GM19324 (cell line): ENCODE measurements around the gene RASL11A.
A peak's percentile ranks its signal among the peaks of the same experiment; 100 is the strongest.

Experiments used
- ATAC-seq: cut with Tn5 transposase; IDR thresholded peaks from one replicate; pipeline ENCODE4 v1.9.1; 2021; ENCODE audit warnings: mild to moderate bottlenecking, moderate library complexity; ENCODE audit not compliant: unreplicated experiment, low FRiP score

The RASL11A gene, protein sequence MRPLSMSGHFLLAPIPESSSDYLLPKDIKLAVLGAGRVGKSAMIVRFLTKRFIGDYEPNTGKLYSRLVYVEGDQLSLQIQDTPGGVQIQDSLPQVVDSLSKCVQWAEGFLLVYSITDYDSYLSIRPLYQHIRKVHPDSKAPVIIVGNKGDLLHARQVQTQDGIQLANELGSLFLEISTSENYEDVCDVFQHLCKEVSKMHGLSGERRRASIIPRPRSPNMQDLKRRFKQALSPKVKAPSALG

DNA sequence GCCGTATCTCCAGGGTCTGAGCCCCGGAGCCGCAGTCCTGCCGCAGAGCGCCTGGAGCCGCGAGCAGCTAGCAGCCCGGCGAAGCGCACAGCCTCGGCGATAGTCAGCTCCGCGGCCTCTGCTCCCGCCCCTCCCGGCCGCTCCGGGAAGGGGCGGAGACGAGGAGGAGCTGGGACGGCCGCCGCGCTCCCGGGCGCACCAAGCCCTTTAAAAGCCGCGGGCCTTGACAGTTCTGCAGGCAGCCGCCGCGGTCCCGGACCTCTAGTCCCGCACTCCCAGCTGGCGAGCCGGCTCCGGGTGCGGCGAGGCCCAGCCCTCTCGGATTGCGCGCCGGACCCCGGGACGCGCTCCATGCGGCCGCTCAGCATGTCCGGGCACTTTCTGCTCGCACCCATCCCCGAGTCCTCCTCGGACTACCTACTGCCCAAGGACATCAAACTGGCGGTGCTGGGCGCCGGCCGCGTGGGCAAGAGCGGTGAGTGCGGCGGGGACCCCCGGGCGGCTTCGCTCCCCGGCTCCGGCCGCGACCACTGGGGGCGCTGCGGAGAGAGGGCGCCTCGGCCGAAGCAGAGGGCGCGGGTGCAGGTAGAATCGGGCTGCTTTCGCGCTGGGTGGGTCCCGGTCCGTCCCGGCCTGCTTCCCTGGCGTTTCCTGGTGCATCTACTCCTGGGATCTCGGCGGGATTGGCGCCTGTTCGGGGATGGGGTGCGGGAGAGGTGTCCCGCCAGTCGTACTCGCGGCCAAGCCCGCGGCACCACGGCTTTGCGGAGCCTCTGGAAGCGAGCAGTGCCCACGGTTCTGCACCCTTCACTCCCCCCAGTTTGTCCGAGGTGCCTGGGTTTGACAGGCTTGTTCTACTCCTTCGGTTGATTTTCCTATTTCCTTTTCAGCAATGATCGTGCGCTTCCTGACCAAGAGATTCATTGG, at the start of gene RASL11A:
RASL11A (plus strand) TSS at position 237 of the 927 bp plus-strand sequence; CDS start at position 352, 115 bp downstream.
- peak; percentile 89 for ATAC-seq

DNA sequence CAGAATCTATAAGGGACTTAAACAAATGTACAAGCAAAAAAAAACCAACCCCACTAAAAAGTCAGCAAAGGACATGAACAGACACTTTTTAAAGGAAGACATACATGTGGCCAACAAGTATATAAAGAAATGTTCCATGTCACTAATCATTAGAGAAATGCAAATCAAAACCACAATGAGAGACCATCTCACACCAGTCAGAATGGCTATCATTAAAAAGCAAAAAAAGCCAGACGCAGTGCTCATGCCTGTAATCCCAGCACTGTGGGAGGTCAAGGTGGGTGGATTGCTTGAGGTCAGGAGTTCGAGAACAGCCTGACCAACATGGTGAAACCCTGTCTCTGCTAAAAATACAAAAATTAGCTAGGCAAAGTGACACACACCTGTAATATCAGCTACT, 48.5 kb upstream of the RASL11A start:
- ATAC-seq = peak; percentile 63

DNA sequence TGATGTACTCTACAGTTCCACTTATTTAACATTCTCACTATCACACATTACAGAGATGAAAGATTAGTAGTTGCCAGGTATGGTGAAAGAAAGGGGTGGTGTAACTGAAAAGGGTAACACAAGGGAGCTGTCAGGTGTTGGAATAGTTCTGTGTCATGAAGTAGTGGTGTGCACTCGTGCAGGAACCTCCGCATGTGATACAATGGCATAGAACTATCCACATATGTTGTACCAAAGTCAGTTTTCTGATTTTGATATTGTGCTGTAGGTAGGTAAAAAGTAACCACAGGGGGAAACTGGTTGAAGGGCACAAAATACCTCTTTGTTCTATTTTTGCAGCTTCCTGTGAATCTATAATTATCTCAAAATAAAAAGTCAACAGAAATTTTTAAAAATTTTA, 43.6 kb upstream of the RASL11A start:
- ATAC-seq = no peak

DNA sequence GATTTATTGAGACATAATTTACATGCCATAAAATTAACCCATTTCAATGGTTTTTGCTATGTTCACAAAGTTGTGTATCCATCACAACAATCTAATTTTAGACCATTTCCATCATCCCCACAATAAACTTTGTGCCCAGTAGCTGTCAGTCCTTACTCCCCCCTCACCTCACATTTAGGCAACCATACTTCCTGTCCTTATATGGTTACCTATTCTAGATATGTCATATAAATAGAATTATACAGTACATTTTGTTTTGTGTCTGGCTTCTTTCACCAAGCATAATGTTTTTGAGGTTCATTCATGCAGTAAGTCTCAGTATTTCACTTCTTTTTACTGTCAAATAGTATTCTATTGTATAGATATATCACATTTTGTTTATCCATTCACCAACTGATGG, 42.5 kb upstream of the RASL11A start:
- no peak for ATAC-seq

DNA sequence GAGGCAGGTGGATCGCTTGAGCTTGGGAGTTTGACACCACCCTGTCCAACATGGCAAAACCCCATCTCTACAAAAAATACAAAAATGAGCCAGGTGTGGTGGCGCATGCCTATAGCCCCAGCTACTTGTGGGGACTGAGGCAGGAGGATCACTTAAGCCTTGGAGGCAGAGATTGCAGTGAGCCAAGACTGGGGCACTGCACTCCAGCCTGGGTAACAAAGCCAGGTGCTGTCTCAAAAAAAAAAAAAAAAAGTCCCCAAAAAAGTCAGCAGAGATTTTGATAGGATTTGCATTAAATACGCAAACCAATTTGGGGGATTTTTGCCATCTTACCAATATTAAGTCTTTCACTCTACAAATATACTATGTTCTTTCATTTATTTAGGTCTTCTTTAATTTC, 41.0 kb upstream of the RASL11A start:
- ATAC-seq = no peak

DNA sequence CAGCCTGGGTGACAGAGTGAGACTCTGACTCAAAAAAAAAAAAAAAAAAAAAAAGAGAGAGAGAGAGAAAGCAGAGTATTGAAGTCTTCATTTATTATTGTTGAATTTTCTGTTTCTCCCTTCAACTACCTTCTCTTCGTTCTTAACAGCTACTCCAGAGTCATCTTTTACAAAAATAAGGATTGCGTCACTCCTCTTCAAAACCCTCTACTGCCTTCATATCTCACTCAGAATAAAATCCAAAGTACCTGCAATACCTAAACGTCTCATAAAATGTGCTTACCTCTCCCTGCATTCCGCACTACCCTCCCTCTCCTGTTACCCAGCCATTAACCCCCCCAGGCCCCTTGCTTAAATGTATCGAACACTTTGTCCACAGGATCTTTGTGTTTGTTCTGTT, 36.7 kb upstream of the RASL11A start:
- no peak for ATAC-seq

DNA sequence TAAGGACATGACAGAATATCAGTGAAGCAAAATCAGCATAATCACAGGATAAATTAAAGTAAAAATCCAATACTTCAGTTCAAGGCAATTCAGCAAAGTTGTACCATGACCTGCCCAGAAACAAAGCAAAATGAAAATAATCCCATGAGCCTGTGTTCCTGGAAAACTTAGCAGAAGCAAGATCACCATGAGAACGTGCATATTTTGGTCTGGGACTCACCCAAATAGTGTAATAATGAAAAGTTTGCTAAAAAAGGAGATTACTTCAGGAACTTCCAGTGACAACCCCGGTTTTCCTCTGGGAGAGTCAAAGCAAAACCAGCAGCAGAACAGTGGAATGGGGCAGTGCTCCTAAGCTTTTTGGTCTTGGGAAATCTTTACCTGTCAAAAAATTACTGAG, 34.2 kb upstream of the RASL11A start:
- no peak for ATAC-seq

DNA sequence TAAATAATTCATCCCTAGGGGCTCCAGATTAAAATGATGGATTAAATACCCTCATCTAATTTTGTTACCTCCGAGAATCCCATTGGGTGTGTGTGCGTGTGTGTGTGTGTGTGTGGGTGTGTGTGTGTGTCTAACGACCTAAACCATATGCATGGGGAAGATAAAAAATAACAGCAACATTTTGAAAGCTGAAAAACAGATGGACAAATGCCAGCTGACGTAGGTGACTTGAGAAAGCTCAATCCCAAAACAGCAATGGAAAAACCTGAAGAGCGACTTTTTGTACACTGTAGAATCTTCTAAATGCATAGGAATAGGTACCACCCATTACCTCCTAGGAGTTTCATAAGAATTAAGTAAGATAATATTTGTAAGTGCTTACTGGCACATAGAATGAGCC, 27.9 kb upstream of the RASL11A start:
- ATAC-seq = no peak

DNA sequence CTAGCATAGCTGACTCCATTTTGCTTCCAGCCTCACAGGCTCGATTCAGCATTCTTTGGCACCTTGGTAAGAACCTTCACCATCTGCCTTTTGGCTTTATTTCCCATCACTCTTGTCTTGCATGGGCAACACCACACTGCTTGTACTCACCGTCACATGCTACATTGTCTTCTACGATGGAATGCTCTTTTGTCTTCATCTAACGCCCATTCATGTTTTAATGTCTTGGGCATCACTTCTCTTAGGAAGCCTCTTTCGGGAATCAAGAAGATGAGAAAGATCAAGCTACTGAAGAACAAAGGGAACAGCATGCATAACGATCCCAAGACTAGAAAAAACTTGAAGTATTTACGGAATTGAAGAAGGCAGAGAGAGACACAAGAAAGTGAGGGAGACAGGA, 25.0 kb upstream of the RASL11A start:
- no peak for ATAC-seq

DNA sequence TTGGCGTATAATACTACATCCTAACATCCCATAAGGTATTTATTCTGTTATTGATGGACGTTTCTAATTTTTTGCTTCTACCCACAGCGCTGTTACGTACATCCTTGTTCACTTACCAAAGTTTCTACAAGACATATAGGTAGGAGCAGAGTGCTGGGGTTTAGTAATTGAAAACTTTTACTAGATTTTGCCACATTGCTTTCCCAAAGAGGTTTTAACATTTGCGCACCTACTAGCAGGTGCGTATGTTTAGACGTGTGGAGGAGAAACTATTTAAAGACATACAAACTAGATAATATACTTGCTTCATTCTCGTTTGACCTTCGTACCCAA, 19.8 kb upstream of the RASL11A start:
- no peak for ATAC-seq

DNA sequence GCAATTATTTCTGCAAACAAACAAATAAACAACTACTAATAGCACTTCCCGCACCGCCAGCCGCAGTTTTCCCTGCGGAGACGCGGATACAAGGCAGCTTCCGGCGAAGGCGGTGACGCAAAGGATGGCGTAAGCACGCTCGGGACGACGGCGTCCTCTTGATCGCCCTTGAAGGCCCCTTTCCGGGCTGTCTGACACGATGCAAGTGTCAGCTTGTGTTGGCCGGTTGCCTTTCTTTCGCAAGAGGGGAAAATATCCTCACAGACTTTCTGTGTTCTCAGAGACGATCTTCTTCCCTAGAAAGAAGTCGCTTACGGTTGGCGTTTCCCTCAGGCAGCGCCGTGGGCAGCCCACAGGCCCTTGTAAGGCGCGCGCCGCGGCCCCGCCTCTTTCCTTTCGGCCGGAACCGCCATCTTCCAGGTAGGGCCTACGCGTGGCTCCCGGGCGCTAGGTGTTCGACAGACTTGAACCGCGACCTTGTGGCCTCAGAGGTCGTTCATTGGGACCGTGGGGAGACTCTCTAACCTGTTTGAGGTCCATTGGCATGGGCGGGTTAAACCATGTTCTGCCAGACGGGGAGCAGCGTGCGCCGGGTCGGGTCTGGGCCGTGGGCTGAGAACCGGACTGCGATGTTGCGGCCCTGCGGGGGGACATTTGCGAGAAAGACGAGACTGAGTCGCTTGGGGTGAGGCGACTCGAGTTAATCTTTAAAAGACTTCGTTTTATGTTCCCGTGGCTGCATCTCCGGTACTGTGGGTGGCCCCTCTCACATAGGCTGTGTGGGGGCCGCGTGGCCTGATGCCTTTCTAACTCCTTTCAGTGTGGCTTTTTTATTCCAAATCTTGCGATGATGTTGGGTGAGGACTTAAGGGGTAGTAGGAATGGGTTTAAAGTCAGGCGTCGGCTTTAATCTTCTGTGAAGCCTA, 19.2 kb upstream of the RASL11A start, which contains the start of gene RPL21:
RPL21 (plus strand) TSS at position 393 of the 926 bp plus-strand sequence. CDS start 2,219 bp downstream, outside the sequence.
- peak; percentile 92 for ATAC-seq

DNA sequence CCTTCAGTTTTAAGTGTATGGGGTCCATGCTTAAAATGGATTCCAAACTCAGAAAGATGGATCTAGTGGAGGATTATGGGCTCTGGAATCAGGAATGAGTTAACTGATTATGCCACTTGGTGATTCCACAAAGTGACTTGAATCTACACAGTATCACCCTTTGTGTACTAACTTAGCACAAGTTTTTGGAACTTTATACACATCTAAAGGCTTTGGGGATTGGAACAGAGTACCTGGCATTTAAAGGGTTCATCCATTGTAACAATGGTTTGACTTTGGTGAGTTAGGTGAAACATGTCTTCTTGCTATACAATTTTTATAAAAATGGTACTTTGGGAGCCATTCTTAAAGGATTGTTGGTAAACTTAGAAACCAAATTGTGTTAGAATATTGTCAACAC, 18.2 kb upstream of the RASL11A start:
- ATAC-seq = no peak

DNA sequence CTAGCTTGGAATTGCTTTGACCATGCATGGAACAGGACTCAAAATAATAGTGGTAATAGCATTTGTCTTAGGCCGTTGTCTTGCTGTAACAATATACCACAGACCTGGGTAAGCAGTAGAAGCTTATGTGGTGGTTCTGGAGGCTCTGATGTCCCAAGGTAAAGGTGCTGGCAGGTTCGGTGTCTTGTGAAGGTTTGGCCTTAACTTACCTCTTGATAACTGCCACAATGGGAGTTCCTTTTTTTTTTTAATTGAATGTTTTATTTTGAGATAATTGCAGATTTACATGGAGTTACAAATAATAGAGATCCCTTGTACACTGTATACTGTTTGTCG, 13.4 kb upstream of the RASL11A start:
- ATAC-seq = no peak

DNA sequence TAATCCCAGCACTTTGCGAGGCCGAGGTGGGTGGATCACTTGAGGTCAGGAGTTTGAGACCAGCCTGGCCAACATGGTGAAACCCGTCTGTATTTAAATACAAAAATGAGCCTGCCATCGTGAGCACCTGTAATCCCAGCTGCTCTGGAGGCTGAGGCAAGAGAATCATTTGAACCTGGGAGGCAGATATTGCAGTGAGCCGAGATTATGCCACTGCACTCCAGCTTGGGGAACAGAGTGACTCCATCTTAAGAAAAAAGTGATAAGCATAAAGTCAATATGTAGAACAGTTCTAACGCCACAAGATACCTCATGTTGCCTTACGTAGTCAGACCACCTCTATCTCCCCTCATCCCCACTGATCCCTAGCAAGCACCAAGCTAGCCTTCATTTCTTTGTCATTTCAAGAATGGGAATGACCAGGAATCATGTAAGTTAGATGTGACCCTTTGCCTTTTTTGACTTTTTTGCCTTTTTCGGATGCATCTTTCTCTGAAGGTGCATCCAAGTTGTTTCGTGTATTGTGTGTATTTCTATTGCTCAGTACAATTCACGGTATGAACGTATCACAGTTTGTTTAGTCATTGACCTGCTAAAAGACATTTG, 12.9 kb upstream of the RASL11A start:
- no peak for ATAC-seq

DNA sequence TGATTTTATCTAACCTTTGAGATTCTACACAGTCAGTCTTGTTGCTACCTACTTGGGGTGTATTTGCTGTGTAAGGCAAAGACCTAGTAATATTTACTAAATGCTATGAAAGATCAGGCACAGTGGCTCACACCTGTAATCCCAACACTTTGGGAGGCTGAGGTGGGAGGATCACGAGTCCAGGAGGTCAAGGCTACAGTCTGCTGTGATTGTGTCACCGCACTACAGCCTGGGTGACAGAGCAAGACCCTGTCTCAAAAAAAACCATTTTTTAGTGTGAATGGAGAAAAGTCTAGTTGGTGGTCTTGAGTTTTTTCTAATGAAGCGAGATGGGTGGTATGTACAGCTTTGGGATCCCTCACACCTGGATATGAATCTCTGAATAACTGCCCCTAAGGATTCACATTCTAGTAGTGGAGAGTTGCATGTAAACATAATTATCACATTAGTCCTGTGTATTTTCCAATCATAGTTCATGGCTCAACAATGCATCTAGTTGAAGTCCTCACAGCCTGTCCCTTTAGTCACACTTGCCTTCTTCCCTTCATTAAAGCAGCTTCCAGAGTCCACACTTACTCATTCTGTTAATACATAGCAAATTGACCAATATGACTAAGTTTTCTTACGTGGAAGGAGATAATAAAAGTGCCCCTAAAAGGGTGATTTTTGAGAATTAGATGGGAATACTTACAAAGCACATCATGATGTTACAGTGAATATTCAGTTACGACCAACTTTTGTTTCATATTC, 11.8 kb upstream of the RASL11A start:
- ATAC-seq = no peak

DNA sequence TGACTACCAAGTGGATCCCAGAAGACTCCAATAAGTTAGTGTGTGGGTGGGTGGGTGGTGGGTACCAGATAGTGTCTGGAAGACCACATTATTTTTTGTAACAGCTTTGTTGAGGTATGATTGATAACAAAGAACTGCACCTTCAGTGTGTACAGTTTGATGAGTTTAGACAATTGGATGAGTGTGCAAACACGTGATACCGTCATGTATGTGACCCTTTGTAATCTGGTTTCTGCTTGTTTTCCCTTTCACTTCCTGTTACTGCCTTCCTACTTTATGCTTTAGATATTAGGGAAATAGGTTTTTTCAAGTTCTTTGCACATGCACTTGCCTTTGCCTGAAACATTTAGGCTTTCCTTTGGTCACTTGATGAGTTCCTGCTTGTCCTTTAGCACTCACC, 10.8 kb upstream of the RASL11A start:
- no peak for ATAC-seq

DNA sequence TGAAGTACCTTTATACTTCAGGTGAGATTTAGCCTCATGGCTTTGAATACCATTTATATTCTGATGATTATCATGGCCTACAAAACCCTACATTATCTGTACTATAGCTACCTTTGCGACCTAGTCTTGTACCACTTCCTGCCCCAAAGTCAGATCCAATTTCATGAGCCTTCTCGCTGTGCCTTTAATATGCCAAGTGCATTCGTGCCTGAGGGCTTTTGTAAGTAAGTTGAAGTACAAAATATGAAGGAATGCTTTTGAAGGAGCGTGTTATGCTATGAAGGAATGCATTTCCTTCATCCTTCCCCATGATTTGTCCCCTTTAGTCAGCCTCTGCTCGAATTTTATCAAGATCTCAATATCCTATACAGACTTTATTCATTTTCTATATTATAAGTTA, 9.2 kb upstream of the RASL11A start:
- ATAC-seq = no peak

DNA sequence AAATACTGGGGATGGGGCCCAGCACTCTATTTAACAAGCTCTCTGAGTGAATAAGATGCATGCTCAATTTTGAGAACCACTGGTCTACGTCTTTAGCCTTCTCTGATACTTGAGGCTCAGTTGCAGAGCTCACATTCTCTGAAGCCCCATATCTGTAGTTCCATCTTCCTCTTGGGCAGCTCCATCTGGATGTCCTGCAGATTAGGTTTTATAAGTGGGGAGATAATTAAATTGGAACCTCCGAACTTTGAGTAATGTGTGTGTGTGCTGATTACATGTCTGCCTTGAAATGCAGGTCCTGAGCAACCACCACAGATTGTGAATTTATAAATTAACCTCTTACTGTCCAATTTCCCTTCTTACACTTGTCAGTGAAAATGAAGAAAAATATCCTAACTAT, 7.2 kb upstream of the RASL11A start:
- ATAC-seq = no peak

DNA sequence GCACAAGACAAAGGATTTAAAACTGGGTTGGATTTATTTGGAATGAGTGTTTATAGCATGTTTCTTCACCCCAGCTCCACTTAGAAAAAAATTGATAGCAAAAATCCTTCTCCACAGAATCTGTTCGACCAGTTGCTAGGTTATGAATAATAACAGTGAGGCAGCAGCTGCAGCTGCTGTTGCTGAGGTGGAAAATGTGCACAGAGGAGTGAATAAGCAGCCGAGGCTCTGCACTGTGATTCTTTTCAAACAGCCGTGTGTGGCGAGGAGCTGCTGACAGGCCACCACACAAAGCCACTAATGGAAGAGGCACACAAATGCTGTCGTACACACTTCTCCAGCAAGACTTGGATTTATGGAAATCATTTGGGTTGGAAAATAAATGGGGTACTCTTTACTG, 6.4 kb upstream of the RASL11A start:
- ATAC-seq = no peak

DNA sequence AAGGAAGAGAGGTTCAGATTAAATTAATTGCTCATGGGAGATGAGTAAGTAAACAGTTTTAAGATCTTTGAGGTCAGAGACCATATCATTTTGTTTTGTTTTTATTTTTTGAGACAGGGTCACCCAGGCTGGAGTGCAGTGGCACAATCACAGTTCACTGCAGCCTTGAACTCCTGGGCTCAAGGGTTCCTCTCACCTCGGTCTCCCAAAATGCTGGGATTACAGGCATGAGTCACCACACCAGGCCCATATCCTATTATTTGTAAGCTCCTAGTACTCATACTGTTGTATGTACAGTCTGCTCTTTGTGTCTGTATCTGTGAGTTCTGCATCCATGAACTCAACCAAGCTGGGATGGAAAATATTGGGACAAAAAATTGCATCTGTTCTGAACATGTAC, 6.0 kb upstream of the RASL11A start:
- no peak for ATAC-seq
